Keratinocyte (primary cell): ENCODE results near the gene KNCN. TPM values are rescaled to one million over a fixed set of nuclear protein-coding genes. Genes with fewer than 3 reads are reported as not detected.

Source experiments
- DNase-seq: peaks from one replicate; pipeline ENCODE4 v3.0.0-alpha.2; 2011; ENCODE audit warnings: low read depth, missing footprints, low spot score
- FAIRE-seq: peaks from 2 replicates; lab custom pipeline; 2011; peaks lifted over from hg19 to GRCh38; lab: Jason Lieb, UNC
- H2AFZ ChIP-seq: 2 replicates; pipeline ENCODE4 v1.6.0; 2012; ENCODE audit warnings: low read length, control low read depth, inconsistent platforms; ENCODE audit not compliant: control insufficient read depth
- H3K27ac ChIP-seq: 2 replicates; pipeline ENCODE4 v1.5.1; 2011; ENCODE audit warnings: low read length; ENCODE audit not compliant: control insufficient read depth, insufficient read depth
- H3K27me3 ChIP-seq: 3 replicates; pipeline ENCODE4 v1.6.0; 2011; ENCODE audit warnings: low read length; ENCODE audit not compliant: control insufficient read depth, insufficient read depth; ENCODE audit errors: extremely low read depth
- H3K36me3 ChIP-seq, 2 experiments: 2 replicates in 1 of 2; 3 replicates in 1 of 2; pipeline ENCODE4 v1.5.1; 2011; ENCODE audit warnings: low read length in 2 of 2, mild to moderate bottlenecking in 1 of 2; ENCODE audit not compliant: control insufficient read depth in 2 of 2, insufficient read depth in 2 of 2; ENCODE audit errors: extremely low read depth in 1 of 2
- H3K4me1 ChIP-seq: 3 replicates; pipeline ENCODE4 v1.5.1; 2011; ENCODE audit warnings: low read length; ENCODE audit not compliant: control insufficient read depth, insufficient read depth; ENCODE audit errors: extremely low read depth
- H3K4me2 ChIP-seq: 3 replicates; pipeline ENCODE4 v1.6.0; 2011; ENCODE audit warnings: low read depth, low read length; ENCODE audit not compliant: control insufficient read depth, insufficient read depth; ENCODE audit errors: extremely low read depth
- H3K4me3 ChIP-seq, 3 experiments: fragments of 200-600 bp in 1 of 3; sonication (generic) in 1 of 3; 2 replicates in 2 of 3; 3 replicates in 1 of 3; pipeline ENCODE4 v1.5.1; 2011 to 2016; ENCODE audit warnings: low read length in 3 of 3, mild to moderate bottlenecking in 3 of 3, control low read depth in 2 of 3, inconsistent platforms in 1 of 3, low read depth in 1 of 3, mixed read lengths in 1 of 3, mixed run types in 1 of 3, moderate library complexity in 1 of 3; ENCODE audit not compliant: control insufficient read depth in 2 of 3, insufficient read depth in 2 of 3; ENCODE audit errors: extremely low read depth in 1 of 3
- H3K79me2 ChIP-seq: 2 replicates; pipeline ENCODE4 v1.6.0; 2012; ENCODE audit warnings: low read length; ENCODE audit not compliant: control insufficient read depth, insufficient read depth
- H3K9ac ChIP-seq: 3 replicates; pipeline ENCODE4 v1.6.0; 2011; ENCODE audit warnings: low read length; ENCODE audit not compliant: control insufficient read depth, insufficient read depth; ENCODE audit errors: extremely low read depth
- H3K9me1 ChIP-seq: 3 replicates; pipeline ENCODE4 v1.6.0; 2011; ENCODE audit warnings: low read length; ENCODE audit not compliant: control insufficient read depth, insufficient read depth; ENCODE audit errors: extremely low read depth
- H3K9me3 ChIP-seq: 2 replicates; pipeline ENCODE4 v1.5.1; 2012; ENCODE audit warnings: low read depth, low read length; ENCODE audit not compliant: control insufficient read depth
- H4K20me1 ChIP-seq: 3 replicates; pipeline ENCODE4 v1.6.0; 2011; ENCODE audit warnings: low read length; ENCODE audit not compliant: control insufficient read depth, insufficient read depth; ENCODE audit errors: extremely low read depth
- CTCF ChIP-seq, 3 experiments: IDR thresholded peaks in 1 of 3; conservative IDR thresholded peaks in 1 of 3; optimal IDR thresholded peaks in 1 of 3; 2 replicates in 2 of 3; 3 replicates in 1 of 3; pipeline versions ENCODE3 to v1.5.1; 2011; ENCODE audit warnings: low read length in 3 of 3, mild to moderate bottlenecking in 3 of 3, moderate library complexity in 2 of 3, control low read depth in 1 of 3, inconsistent platforms in 1 of 3; ENCODE audit not compliant: insufficient read depth in 2 of 3; ENCODE audit errors: extremely low read depth in 1 of 3
- EZH2 ChIP-seq: IDR thresholded peaks from one replicate; pipeline ENCODE4 v1.6.1; 2012; ENCODE audit warnings: inconsistent platforms, mild to moderate bottlenecking, low read length, moderate library complexity
- dilution Hi-C: fragments of 300-500 bp; cut with MboI; formaldehyde crosslinking; loops from one replicate; pipeline ENCODE4 v1.7.0; 2020; ENCODE audit warnings: low sequenced_read_pairs; ENCODE audit not compliant: extremely low pct_ligation_motif_present
- polyA plus RNA-seq, 5 experiments: library from polyadenylated mRNA; depleted of rRNA in 3 of 5; stranded (reverse) in 3 of 5; stranded (forward) in 1 of 5; unstranded in 1 of 5; fragments of >200 nt; gene quantifications; 1 replicate in 1 of 5; 2 replicates in 3 of 5; 3 replicates in 1 of 5; pipeline versions ENCODE4 v1.2.1 to v1.2.3, GENCODE V29; 2011 to 2012; ENCODE audit warnings: missing spikeins in 2 of 5, low read depth in 1 of 5, low replicate concordance in 1 of 5

Gene KNCN
- polyA plus RNA-seq, 1 donor (not counting 4 experiments of a cell fraction or from before 2014, with no cell fraction given): not detected

- no peaks in the 10 kb centered on the region for H4K20me1 ChIP-seq
- no peak overlapping the region for H3K27ac ChIP-seq
- no peaks in the 10 kb centered on the region for H3K9me3 ChIP-seq
- no peaks in the 10 kb centered on the region for H3K36me3 ChIP-seq
- no peak overlapping the region for H3K4me2 ChIP-seq
- dilution Hi-C loops: no loop called here
- no peaks in the 10 kb centered on the region for H3K9me1 ChIP-seq
- H3K4me1 ChIP-seq: peaks cover 14% of the 10 kb centered on the region
- no peaks in the 10 kb centered on the region for H3K79me2 ChIP-seq
- no peak for TF ChIP-seq EZH2
- no peak for TF ChIP-seq CTCF (optimal IDR thresholded peaks at IDR 0.05 in 1 of 3, IDR thresholded peaks at IDR 0.05 in 1 of 3, conservative IDR thresholded peaks at IDR 0.05 in 1 of 3; ENCODE audit: extremely low read depth in 1 of 3, insufficient read depth in 2 of 3, low read length in 3 of 3)
- no peak overlapping the region for H3K4me3 ChIP-seq
- H3K9ac ChIP-seq: no peak overlapping the region
- peaks cover 22% of the 10 kb centered on the region for H3K27me3 ChIP-seq
- DNase-seq: no peak
- H2AFZ ChIP-seq: no peak overlapping the region
- FAIRE-seq: no peak
These were observed 23.0 kb downstream of the KNCN start for GRCh38 chr1:46528297-46528955.

- FAIRE-seq: peak; percentile 74
- H3K4me2 ChIP-seq: no peak overlapping the region
- no peaks in the 10 kb centered on the region for H3K36me3 ChIP-seq
- H3K27me3 ChIP-seq: peaks cover 22% of the 10 kb centered on the region
- peaks cover 21% of the 10 kb centered on the region for H3K4me1 ChIP-seq
- dilution Hi-C loops: no loop called here
- H4K20me1 ChIP-seq: no peaks in the 10 kb centered on the region
- H3K9ac ChIP-seq: no peak overlapping the region
- H3K4me3 ChIP-seq: no peak overlapping the region
- H2AFZ ChIP-seq: no peak overlapping the region
- no peaks in the 10 kb centered on the region for H3K79me2 ChIP-seq
- H3K9me3 ChIP-seq: no peaks in the 10 kb centered on the region
- no peaks in the 10 kb centered on the region for H3K9me1 ChIP-seq
- no peak for DNase-seq
- no peak overlapping the region for H3K27ac ChIP-seq
- TF ChIP-seq CTCF (optimal IDR thresholded peaks at IDR 0.05 in 1 of 3, IDR thresholded peaks at IDR 0.05 in 1 of 3, conservative IDR thresholded peaks at IDR 0.05 in 1 of 3; ENCODE audit: extremely low read depth in 1 of 3, insufficient read depth in 2 of 3, low read length in 3 of 3): peak; percentile 97 to 100 (median 98)
- no peak for TF ChIP-seq EZH2
These were observed 23.8 kb downstream of the KNCN start for GRCh38 chr1:46527474-46528296.
